Stimulated activated CD4-positive, alpha-beta T cell treated with anti-CD3 and anti-CD28 coated beads, Interleukin-12 subunit alpha, Interleukin-12 subunit beta, amount 100 ng/mL, for 48 hours (primary cell): Measurements from ENCODE around the gene GGPS1.
A peak's percentile ranks its signal among the peaks of the same experiment; 100 is the strongest.
"Not testable (repeated sequence)": the region's sequence is repeated elsewhere in the genome, so short reads cannot be mapped to it uniquely, and the experiment has no call there.

Experiments
- DNase-seq, 3 donors: peaks; one replicate each; pipeline ENCODE4 v3.0.0-alpha.2; 2020; ENCODE audit warnings: low read depth in 2 of 3, low spot score in 1 of 3

Gene GGPS1

GRCh38 chr1:235336903-235337302, 8.5 kb downstream of the GGPS1 start:
- DNase-seq = no peak

DNA sequence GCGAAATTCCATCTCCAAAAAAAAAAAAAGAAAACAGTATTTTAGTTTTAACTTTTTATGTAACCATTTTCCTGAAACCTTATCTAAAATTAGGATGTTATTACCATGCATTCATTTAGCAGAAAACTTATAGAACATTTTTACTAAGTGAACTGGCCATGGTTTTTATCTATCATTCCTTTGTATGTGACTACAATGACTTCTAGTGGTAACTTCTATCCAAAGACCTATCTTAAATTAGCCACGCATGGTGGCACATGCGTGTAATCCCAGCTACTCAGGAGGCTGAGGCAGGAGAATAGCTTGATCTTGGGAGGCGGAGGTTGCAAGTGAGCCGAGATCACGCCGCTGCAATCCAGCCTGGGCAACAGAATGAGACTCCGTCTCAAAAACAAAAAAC, 11.4 kb downstream of the GGPS1 start:
- no peak for DNase-seq

DNA sequence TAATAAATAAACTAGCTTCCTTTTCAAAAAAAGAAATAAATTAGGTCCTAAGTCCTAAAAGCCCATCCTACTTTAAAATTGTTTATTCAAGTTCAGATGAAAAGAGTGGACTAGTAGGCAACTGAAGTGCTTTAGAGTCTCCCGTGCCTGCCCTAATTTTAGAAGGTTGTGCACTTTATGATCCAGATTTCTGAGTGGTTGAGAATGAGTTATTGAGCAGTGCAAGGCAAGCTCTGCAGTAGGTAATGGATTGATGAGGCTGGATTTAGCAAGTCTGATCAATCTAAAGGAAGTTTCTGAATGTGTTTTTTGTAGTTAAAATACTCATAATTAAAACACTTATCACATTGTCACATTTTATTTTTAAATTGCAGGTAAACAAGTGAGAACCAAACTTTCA, 13.0 kb downstream of the GGPS1 start:
- DNase-seq = no peak

GRCh38 chr1:235342039-235342438, 13.7 kb downstream of the GGPS1 start:
- DNase-seq = no peak

DNA sequence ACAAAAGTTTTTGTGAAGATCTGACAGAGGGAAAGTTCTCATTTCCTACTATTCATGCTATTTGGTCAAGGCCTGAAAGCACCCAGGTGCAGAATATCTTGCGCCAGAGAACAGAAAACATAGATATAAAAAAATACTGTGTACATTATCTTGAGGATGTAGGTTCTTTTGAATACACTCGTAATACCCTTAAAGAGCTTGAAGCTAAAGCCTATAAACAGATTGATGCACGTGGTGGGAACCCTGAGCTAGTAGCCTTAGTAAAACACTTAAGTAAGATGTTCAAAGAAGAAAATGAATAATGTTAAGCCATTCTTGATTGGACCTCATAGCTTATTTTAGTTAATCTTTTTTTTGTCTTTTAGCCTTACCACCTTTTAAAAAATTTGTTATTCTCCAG, 14.1 kb downstream of the GGPS1 start:
- no peak for DNase-seq

- DNase-seq = no peak
These were observed 15.4 kb downstream of the GGPS1 start for GRCh38 chr1:235343726-235344125.

GRCh38 chr1:235351441-235351840, 23.1 kb downstream of the GGPS1 start:
- DNase-seq = no peak

DNA sequence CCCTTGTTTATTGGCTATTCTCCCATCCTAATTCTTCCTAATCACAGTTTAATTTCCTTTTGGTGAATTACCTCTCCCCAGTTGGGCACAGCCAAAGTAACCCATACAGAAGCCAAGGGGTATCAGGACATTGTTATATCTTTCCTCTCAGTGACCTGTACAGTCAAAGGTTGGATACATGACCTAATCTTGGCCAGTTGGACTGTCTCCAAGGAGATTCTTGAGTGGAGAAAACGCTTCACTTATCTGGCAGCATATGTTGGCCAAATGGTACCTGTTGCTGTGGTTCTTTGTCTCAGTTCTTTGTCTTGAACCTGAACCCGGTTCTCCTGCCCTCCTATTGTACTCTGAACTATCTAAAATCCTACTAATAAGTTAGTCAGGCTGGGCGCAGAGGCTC, 23.5 kb downstream of the GGPS1 start:
- DNase-seq = no peak

DNA sequence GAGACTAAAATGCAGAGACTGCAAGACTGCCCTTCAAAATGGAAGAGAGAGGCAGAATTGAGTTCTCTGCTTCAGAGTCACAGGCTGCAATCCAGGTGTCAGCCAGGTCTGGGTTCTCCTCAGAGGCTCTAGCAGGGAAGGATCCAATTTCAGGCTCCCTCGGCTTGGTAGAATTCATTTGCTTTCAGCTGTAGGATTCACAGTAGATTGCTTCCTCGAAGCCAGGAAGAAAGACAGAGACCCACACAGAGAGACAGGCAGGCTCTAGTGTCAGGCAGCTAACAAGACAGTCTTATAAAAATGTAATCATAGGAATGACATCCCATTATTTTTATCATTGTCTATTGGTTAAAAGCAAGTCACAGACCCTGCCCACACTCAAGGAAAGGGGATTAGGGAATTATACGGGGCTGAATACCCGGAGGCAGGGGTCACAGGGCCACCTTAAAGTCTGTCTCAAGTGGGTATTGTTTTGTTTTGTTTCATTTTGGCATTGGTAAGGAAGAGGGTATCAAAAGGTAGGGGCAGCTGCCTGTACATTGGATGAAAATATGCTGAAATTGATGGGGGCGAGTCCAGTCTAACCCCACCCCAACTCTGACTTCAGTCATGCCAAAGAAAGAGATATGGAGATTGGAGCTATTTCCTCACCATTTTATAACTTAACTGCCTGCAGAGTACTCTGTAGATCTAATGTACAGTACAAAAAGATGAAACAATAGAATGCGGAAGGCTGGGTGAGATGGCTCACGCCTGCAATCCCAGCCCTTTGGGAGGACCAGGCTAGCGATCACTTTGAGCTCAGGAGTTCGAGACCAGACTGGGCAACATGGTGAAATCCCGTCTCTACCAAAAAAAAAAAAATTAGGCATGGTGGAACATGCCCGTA, 29.4 kb downstream of the GGPS1 start:
- DNase-seq = no peak

GRCh38 chr1:235358899-235359298, 30.5 kb downstream of the GGPS1 start:
- no peak for DNase-seq

DNA sequence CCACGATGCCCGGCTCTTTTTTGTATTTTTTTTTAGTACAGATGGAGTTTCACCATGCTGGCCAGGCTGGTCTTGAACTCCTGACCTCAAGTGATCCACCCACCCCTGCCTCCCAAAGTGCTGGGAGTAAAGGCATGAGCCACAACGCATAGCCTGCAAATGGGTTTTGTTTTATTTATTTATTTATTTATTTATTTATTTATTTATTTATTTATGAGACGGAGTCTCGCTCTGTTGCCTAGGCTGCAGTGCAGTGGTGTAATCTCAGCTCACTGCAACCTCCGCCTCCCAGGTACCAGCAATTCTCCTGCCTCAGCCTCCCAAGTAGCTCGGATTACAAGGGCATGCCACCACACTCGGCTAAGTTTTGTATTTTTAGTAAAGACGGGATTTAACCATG, 35.8 kb downstream of the GGPS1 start:
- not testable (repeated sequence) for DNase-seq

- peak; percentile 22 to 26 (median 25) for DNase-seq
These were observed 37.9 kb downstream of the GGPS1 start for GRCh38 chr1:235366286-235366685.

DNA sequence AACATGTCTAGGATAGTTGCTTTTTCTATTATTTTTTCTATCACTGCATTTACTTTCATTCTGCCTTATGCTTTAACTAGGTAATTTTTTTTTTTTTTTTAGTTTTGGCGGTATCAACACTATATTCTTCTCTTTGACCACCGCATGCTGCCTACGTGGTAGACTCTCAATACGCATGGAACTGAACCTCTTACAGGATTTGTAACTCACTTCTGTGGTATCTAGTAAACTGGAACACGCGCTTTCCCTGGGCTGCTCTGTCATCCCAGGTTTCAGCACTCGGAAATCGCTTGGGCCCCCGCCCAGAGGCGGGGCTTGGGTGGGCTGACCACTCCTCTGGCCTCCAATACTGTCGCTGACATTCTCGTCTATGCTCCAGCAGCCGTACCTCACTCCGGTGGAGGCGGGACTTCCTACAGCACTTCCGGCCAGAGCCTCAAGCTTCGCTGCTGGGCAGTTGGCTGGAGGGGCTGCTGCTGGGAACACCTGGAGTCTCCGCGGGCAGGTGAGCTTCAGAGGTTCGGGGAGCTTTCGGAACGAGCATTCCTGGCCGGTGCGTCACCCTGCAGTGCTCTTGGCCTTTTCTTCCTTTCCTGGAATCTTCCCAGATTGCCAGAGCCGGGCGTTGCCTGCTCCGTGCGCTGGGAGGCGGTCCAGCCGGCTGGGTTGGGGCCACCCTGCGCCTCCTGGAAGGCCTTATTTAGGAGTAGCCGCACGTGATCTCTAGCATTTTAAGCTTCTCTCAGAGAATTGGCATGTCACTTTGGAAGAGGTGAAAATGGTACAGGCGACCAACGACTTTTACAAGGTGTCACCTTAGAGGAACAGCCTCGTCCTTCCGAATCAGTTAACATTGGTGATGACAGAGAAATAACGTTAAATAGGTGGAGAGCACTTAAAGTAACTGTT, 38.9 kb downstream of the GGPS1 start, which contains the start of gene TBCE:
TBCE (plus strand) TSS at position 428 of the 909 bp plus-strand sequence. CDS start 12,623 bp downstream, outside the sequence.
- DNase-seq = peak; percentile 81 to 88 (median 84)

GRCh38 chr1:235368428-235368827, 40.1 kb downstream of the GGPS1 start:
- DNase-seq = no peak

DNA sequence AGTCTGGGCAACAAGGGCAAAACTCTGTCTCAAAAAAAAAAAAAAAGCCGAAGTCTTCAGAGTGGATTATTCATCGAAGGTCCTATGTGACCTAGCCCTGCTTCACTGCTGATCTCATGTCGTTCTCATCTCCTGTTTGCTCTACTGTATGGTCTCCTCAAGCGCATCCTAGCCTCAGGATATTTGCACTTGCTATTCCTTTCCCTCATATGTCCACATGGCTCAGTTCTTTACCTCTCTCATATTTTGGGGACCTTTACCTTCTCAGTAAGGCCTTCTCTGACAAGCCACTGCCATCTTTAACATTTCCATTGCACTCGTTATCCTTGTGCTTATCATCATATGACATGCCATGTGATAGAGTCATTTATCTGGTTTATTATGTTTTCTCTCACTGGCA, 41.4 kb downstream of the GGPS1 start:
- DNase-seq = no peak

DNA sequence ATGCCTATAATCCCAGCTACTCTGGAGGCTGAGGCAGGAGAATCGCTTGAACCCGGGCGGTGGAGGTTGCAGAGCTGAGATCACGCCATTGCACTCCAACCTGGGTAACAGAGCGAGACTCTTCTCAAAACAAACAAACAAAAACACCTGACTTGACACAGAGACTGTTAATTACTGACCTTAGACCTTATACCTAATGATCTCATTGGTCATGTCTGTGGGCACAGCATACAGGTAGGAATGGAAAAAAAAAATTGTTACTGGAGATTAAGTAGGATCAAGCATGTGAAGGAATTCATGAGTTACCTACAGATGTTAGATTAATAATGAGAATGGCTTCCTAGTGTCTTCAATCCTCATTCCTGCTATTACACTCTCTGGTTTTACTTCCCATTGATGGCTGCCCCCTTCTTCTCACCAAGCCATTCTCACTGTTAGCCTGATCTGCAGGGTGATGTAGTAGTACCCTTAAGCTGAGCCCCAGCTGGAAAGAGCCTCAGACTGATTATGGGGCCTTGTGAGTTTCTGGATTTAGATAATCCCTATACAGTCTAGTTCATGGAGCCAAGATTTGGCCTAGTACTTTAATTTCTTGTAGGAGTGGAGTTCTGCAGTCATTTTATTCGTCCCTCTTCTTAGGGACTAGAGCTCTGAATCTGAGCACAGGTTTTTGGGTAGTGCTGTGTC, 47.7 kb downstream of the GGPS1 start:
- DNase-seq = no peak

- not testable (repeated sequence) for DNase-seq
These were observed 49.9 kb downstream of the GGPS1 start for GRCh38 chr1:235378134-235378735.

DNA sequence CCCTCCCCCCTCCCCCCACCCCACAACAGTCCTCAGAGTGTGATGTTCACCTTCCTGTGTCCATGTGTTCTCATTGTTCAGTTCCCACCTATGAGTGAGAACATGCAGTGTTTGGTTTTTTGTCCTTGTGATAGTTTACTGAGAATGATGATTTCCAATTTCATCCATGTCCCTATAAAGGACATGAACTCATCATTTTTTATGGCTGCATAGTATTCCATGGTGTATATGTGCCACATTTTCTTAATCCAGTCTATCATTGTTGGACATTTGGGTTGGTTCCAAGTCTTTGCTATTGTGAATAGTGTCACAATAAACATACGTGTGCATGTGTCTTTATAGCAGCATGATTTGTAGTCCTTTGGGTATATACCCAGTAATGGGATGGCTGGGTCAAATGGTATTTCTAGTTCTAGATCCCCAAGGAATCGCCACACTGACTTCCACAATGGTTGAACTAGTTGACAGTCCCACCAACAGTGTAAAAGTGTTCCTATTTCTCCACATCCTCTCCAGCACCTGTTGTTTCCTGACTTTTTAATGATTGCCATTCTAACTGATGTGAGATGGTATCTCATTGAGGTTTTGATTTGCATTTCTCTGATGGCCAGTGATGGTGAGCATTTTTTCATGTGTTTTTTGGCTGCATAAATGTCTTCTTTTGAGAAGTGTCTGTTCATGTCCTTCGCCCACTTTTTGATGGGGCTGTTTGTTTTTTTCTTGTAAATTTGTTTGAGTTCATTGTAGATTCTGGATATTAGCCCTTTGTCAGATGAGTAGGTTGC, 53.8 kb downstream of the GGPS1 start:
- DNase-seq = not testable (repeated sequence)

DNA sequence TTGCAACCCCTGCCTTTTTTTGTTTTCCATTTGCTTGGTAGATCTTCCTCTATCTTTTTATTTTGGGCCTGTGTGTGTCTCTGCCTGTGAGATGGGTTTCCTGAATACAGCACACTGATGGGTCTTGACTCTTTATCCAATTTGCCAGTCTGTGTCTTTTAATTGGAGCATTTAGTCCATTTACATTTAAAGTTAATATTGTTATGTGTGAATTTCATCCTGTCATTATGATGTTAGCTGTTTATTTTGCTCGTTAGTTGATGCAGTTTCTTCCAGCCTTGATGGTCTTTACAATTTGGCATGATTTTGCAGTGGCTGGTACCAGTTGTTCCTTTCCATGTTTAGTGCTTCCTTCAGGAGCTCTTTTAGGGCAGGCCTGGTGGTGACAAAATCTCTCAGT, 57.3 kb downstream of the GGPS1 start:
- DNase-seq = not testable (repeated sequence)

GRCh38 chr1:235391874-235392273, 63.5 kb downstream of the GGPS1 start:
- no peak for DNase-seq
